ENCODE measurements around the gene TWF2. TPM values are rescaled to one million over a fixed set of nuclear protein-coding genes. Genes with fewer than 3 reads are reported as not detected.
A peak's percentile ranks its signal among the peaks of the same experiment; 100 is the strongest.

TWF2 gene
- total RNA-seq, 1 experiment from 2014 or later, result 102 TPM

- H3K4me1 ChIP-seq (replicated peaks; ENCODE audit: insufficient read depth), result peaks cover 25% of the 10 kb centered on the region
- TSS peak; percentile 57 for BruUV-seq (replicated peaks)
- intact Hi-C loops (cut with micrococcal nuclease; ENCODE audit: unreplicated experiment), result loop anchor here (1.0 kb wide), 1 partner anchor 46 kb away; no protein-coding TSS in a partner anchor
Observed at GRCh38 chr3:52198643-52199608, 40.0 kb downstream of the TWF2 start.

GRCh38 chr3:52197842-52198625 lies 40.9 kb downstream of the TWF2 start, which contains the start of gene ALAS1:
TSS of gene ALAS1 (plus strand) at chr3:52198160. CDS start at chr3:52199242, 1,082 bp downstream.
- CTCF ChIA-PET, result interaction anchor here (0.6 kb wide), 1 partner anchor 215 kb away, joined by 3 read pairs; no protein-coding TSS in a partner anchor
- intact Hi-C loops (cut with micrococcal nuclease; ENCODE audit: unreplicated experiment), result loop anchor here (1.0 kb wide), 1 partner anchor 45 kb away; no protein-coding TSS in a partner anchor
- H3K27ac ChIP-seq, result no peak within 1 kb of the TSS
- BruUV-seq (replicated peaks), result no TSS peak
- peaks cover 25% of the 10 kb centered on the region for H3K4me1 ChIP-seq (replicated peaks; ENCODE audit: insufficient read depth)
- H4K20me1 ChIP-seq (ENCODE audit: insufficient read depth), result no peaks in the 10 kb centered on the region
- H3K4me2 ChIP-seq, result peak within 1 kb of the TSS; percentile 97
- no peaks in the 10 kb centered on the region for H3K27me3 ChIP-seq (ENCODE audit: insufficient read depth, low read depth)
- POLR2A ChIA-PET (ENCODE audit: unreplicated experiment), result no interaction called here
- no peaks in the 10 kb centered on the region for H3K9me3 ChIP-seq (ENCODE audit: insufficient read depth, low read depth)
- peak; percentile 74 to 95 for DNase-seq
- no peaks in the 10 kb centered on the region for H3K9me2 ChIP-seq (ENCODE audit: insufficient read depth)
- H3K4me3 ChIP-seq, result peak within 1 kb of the TSS; percentile 93
- no peak for TF ChIP-seq EZH2 (IDR thresholded peaks at IDR 0.05; ENCODE audit: low read depth)
- TF ChIP-seq CTCF (conservative IDR thresholded peaks at IDR 0.05), result no peak
- H3F3A ChIP-seq (ENCODE audit: insufficient read depth, low read depth), result peaks cover 18% of the 10 kb centered on the region
- peaks cover 32% of the 10 kb centered on the region for H3K79me2 ChIP-seq (ENCODE audit: low read depth)
- H2AFZ ChIP-seq, result peak within 1 kb of the TSS; percentile 78
- H3K36me3 ChIP-seq (ENCODE audit: low read depth), result peaks cover 35% of the 10 kb centered on the region

More at GRCh38 chr3:52198643-52199608, 40.0 kb downstream of the TWF2 start:
- TF ChIP-seq CTCF (conservative IDR thresholded peaks at IDR 0.05) (no peak), EZH2 (IDR thresholded peaks at IDR 0.05; ENCODE audit: low read depth) (no peak)
- POLR2A ChIA-PET (ENCODE audit: unreplicated experiment), result interaction anchor here (0.7 kb wide), 1 partner anchor 20 kb away, joined by 6 read pairs; no protein-coding TSS in a partner anchor
- CTCF ChIA-PET, result no interaction called here
- no peaks in the 10 kb centered on the region for H4K20me1 ChIP-seq (ENCODE audit: insufficient read depth)
- no peaks in the 10 kb centered on the region for H3K27me3 ChIP-seq (ENCODE audit: insufficient read depth, low read depth)
- H3K27ac ChIP-seq, result no peak overlapping the region
- peaks cover 32% of the 10 kb centered on the region for H3K79me2 ChIP-seq (ENCODE audit: low read depth)
- H3K9me3 ChIP-seq (ENCODE audit: insufficient read depth, low read depth), result no peaks in the 10 kb centered on the region
- H3K9me2 ChIP-seq (ENCODE audit: insufficient read depth), result no peaks in the 10 kb centered on the region
- peaks cover 38% of the 10 kb centered on the region for H3K36me3 ChIP-seq (ENCODE audit: low read depth)
- H3K4me2 ChIP-seq, result peak overlapping the region; percentile 97
- H2AFZ ChIP-seq, result peak overlapping the region; percentile 78
- DNase-seq, result no peak
- H3K4me3 ChIP-seq, result peak overlapping the region; percentile 93
- H3F3A ChIP-seq (ENCODE audit: insufficient read depth, low read depth), result peaks cover 18% of the 10 kb centered on the region

- Histone ChIP-seq H3K4me1 (replicated peaks; ENCODE audit: insufficient read depth) (peaks cover 25% of the 10 kb centered on the region), H2AFZ (peak overlapping the region; percentile 78; the same call in 1 of the 2 replicates), H4K20me1 (ENCODE audit: insufficient read depth) (no peaks in the 10 kb centered on the region), H3K27me3 (ENCODE audit: insufficient read depth, low read depth) (no peaks in the 10 kb centered on the region), H3K79me2 (ENCODE audit: low read depth) (peaks cover 32% of the 10 kb centered on the region), H3K9me3 (ENCODE audit: insufficient read depth, low read depth) (no peaks in the 10 kb centered on the region), H3K4me3 (peak overlapping the region; percentile 93; the same call in 1 of the 2 replicates), H3K4me2 (peak overlapping the region; percentile 97), H3K9me2 (ENCODE audit: insufficient read depth) (no peaks in the 10 kb centered on the region), H3K36me3 (ENCODE audit: low read depth) (peaks cover 30% of the 10 kb centered on the region), H3F3A (ENCODE audit: insufficient read depth, low read depth) (peaks cover 18% of the 10 kb centered on the region), H3K27ac (no peak overlapping the region)
- intact Hi-C loops (cut with micrococcal nuclease; ENCODE audit: unreplicated experiment), result no loop called here
- CTCF ChIA-PET, result interaction anchor here (0.6 kb wide), 2 partner anchors 14 to 216 kb away, joined by 3 read pairs; no protein-coding TSS in a partner anchor
- POLR2A ChIA-PET (ENCODE audit: unreplicated experiment), result interaction anchor here (0.5 kb wide), 1 partner anchor 70 kb away, joined by 5 read pairs; no protein-coding TSS in a partner anchor
- TF ChIP-seq CTCF (conservative IDR thresholded peaks at IDR 0.05) (no peak), EZH2 (IDR thresholded peaks at IDR 0.05; ENCODE audit: low read depth) (no peak)
- TSS peak; percentile 65 for BruUV-seq (replicated peaks)
- DNase-seq, result no peak
Observed at GRCh38 chr3:52197499-52197841, 41.5 kb downstream of the TWF2 start.
